Measurements from ENCODE around the gene CYP19A1. TPM values are rescaled to one million over a fixed set of nuclear protein-coding genes. Genes with fewer than 3 reads are reported as not detected.

CYP19A1 gene
- polyA plus RNA-seq, 1 of the 3 experiments (the other 2 are of a cell fraction): 0.03 TPM

GRCh38 chr15:51342227-51342999, 4.0 kb upstream of the CYP19A1 start:
- Histone ChIP-seq H3K9ac (no peak overlapping the region), H3F3A (replicated peaks; ENCODE audit: insufficient read depth) (no peaks in the 10 kb centered on the region), H3K36me3 (replicated peaks in 1 of 2; ENCODE audit: control insufficient read depth in 1 of 2, insufficient read depth in 2 of 2, low read length in 1 of 2) (no peaks in the 10 kb centered on the region), H3K4me2 (peak overlapping the region; percentile 47; the same call in 1 of the 2 replicates), H3K27ac (ENCODE audit: low read depth in 2 of 2, low read length in 1 of 2) (no peak overlapping the region), H3K4me1 (ENCODE audit: control insufficient read depth in 1 of 2, insufficient read depth in 2 of 2, low read depth in 1 of 2, low read length in 1 of 2) (peaks cover 0 to 10% of the 10 kb centered on the region in 2 experiments; a peak in 1 of 4 replicates), H3K9me2 (no peaks in the 10 kb centered on the region), H3K9me3 (no peaks in the 10 kb centered on the region), H3K27me3 (ENCODE audit: insufficient read depth) (peaks cover 12% of the 10 kb centered on the region; the same call in 1 of the 2 replicates), H3K79me2 (ENCODE audit: insufficient read depth) (no peaks in the 10 kb centered on the region), H4K20me1 (ENCODE audit: insufficient read depth) (no peaks in the 10 kb centered on the region), H2AFZ (ENCODE audit: low read depth) (no peak overlapping the region), H3K4me3 (ENCODE audit: low read depth in 2 of 2, low read length in 1 of 2) (peak overlapping the region in 1 of 2 experiments; percentile 35; a peak in 1 of 4 replicates)
- CTCF ChIA-PET: interaction anchor here (1.1 to 1.8 kb wide), 4 partner anchors 38 to 150 kb away, joined by 3 to 7 read pairs (median 4); no protein-coding TSS in a partner anchor
- POLR2A ChIA-PET: no interaction called here
- WGBS (ENCODE audit: low lambda C conversion rate): 75% methylated on average over 16 of the region's 16 CpGs
- DNase-seq: peak; percentile 17
- no peak for TF ChIP-seq FOXJ3 (CRISPR knock-in tag; IDR thresholded peaks at IDR 0.05)
- TF ChIP-seq EP300 (IDR thresholded peaks at IDR 0.05; ENCODE audit: borderline replicate concordance in 1 of 2, low read depth in 1 of 2, low read length in 1 of 2): no peak
- no peak for TF ChIP-seq YY1 (IDR thresholded peaks at IDR 0.05; ENCODE audit: low read depth)
- TF ChIP-seq, protein P1, sequence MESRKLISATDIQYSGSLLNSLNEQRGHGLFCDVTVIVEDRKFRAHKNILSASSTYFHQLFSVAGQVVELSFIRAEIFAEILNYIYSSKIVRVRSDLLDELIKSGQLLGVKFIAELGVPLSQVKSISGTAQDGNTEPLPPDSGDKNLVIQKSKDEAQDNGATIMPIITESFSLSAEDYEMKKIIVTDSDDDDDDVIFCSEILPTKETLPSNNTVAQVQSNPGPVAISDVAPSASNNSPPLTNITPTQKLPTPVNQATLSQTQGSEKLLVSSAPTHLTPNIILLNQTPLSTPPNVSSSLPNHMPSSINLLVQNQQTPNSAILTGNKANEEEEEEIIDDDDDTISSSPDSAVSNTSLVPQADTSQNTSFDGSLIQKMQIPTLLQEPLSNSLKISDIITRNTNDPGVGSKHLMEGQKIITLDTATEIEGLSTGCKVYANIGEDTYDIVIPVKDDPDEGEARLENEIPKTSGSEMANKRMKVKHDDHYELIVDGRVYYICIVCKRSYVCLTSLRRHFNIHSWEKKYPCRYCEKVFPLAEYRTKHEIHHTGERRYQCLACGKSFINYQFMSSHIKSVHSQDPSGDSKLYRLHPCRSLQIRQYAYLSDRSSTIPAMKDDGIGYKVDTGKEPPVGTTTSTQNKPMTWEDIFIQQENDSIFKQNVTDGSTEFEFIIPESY (IDR thresholded peaks at IDR 0.05; ENCODE audit: borderline replicate concordance, low read depth): no peak
- no peak for TF ChIP-seq GATA2 (CRISPR knock-in tag; IDR thresholded peaks at IDR 0.05)
- no peak for TF ChIP-seq MEF2A (IDR thresholded peaks at IDR 0.05; ENCODE audit: borderline replicate concordance, low read depth)
- no peak for TF ChIP-seq USF2 (IDR thresholded peaks at IDR 0.05; ENCODE audit: borderline replicate concordance, low read depth, low read length)
- no peak for TF ChIP-seq NFIC (IDR thresholded peaks at IDR 0.05; ENCODE audit: borderline replicate concordance)
- no peak for TF ChIP-seq TCF12 (IDR thresholded peaks at IDR 0.05)
- TF ChIP-seq RCOR1 (IDR thresholded peaks at IDR 0.05; ENCODE audit: low read length): no peak
- TF ChIP-seq GABPA (IDR thresholded peaks at IDR 0.05; ENCODE audit: low read depth): no peak
- TF ChIP-seq, protein P2, sequence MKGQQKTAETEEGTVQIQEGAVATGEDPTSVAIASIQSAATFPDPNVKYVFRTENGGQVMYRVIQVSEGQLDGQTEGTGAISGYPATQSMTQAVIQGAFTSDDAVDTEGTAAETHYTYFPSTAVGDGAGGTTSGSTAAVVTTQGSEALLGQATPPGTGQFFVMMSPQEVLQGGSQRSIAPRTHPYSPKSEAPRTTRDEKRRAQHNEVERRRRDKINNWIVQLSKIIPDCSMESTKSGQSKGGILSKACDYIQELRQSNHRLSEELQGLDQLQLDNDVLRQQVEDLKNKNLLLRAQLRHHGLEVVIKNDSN (IDR thresholded peaks at IDR 0.05; ENCODE audit: borderline replicate concordance, low read depth): no peak
- no peak for TF ChIP-seq RXRA (IDR thresholded peaks at IDR 0.05; ENCODE audit: borderline replicate concordance, low read depth)
- no peak for TF ChIP-seq POLR2AphosphoS5 (IDR thresholded peaks at IDR 0.05; ENCODE audit: low read depth, low read length)
- TF ChIP-seq SMC3 (IDR thresholded peaks at IDR 0.05; ENCODE audit: low read depth, low read length): no peak
- TF ChIP-seq REST (IDR thresholded peaks at IDR 0.05; ENCODE audit: low read depth, low read length): no peak
- TF ChIP-seq, protein P3, sequence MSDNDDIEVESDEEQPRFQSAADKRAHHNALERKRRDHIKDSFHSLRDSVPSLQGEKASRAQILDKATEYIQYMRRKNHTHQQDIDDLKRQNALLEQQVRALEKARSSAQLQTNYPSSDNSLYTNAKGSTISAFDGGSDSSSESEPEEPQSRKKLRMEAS (IDR thresholded peaks at IDR 0.05; ENCODE audit: low read depth): no peak
- TF ChIP-seq RFX5 (IDR thresholded peaks at IDR 0.05; ENCODE audit: low read length): no peak
- TF ChIP-seq TEAD4 (IDR thresholded peaks at IDR 0.05; ENCODE audit: borderline replicate concordance, insufficient read depth): no peak
- TF ChIP-seq CTCF (IDR thresholded peaks at IDR 0.05): no peak

All from SK-N-SH (cell line).